Vagina (tissue), 2 donors: ENCODE measurements around the gene VIPR2. TPM values are rescaled to one million over a fixed set of nuclear protein-coding genes. Genes with fewer than 3 reads are reported as not detected.

ENCODE experiments used
- DNase-seq, 2 donors: peaks; one replicate each; pipeline ENCODE4 v3.0.0-alpha.2; 2017; ENCODE audit errors: extremely low spot score in 2 of 2
- H3K27ac ChIP-seq: fragments of 200-600 bp; sonication (generic); one replicate; pipeline ENCODE4 v1.5.1; 2019
- H3K27me3 ChIP-seq: fragments of 200-600 bp; sonication (generic); one replicate; pipeline ENCODE4 v1.5.1; 2019
- H3K36me3 ChIP-seq, 2 donors: fragments of 200-600 bp; sonication (generic); one replicate each; pipeline ENCODE4 v1.5.1; 2017 to 2019
- H3K4me1 ChIP-seq: fragments of 200-600 bp; sonication (generic); one replicate; pipeline ENCODE4 v1.5.1; 2019
- H3K4me3 ChIP-seq, 2 donors: fragments of 200-600 bp; sonication (generic); 1 replicate in 1 of 2; 2 replicates in 1 of 2; pipeline ENCODE4 v1.5.1; 2016 to 2019
- H3K9me3 ChIP-seq: fragments of 200-600 bp; sonication (generic); one replicate; pipeline ENCODE4 v1.5.1; 2019
- CTCF ChIP-seq, 3 experiments: fragments of 450-650 bp in 2 of 3; fragments of 200-600 bp in 1 of 3; sonication (generic) in 1 of 3; IDR thresholded peaks; one replicate each; pipeline ENCODE4 v1.5.1; 2017 to 2019; ENCODE audit warnings: antibody characterized with exemption in 3 of 3, mild to moderate bottlenecking in 2 of 3, moderate library complexity in 2 of 3
- POLR2A ChIP-seq, 2 donors: fragments of 450-650 bp; IDR thresholded peaks; one replicate each; pipeline ENCODE4 v1.6.1; 2017; ENCODE audit warnings: antibody characterized with exemption in 2 of 2, mild to moderate bottlenecking in 2 of 2, moderate library complexity in 2 of 2
- POLR2AphosphoS5 ChIP-seq, 2 donors: sonication (generic); formaldehyde crosslinking; IDR thresholded peaks; one replicate each; pipeline ENCODE4 v1.9.0; 2017; ENCODE audit warnings: antibody characterized with exemption in 2 of 2, mild to moderate bottlenecking in 2 of 2, low read depth in 1 of 2; ENCODE audit not compliant: insufficient read depth in 1 of 2
- intact Hi-C: fragments of 100-400 bp; cut with DNase I; formaldehyde crosslinking; loops from one replicate; pipeline ENCODE4 v1.15.1; 2023
- total RNA-seq: library from RNA; depleted of rRNA; stranded (reverse); fragments of >200 nt; gene quantifications from one replicate; pipeline ENCODE4 v1.2.3, GENCODE V29; 2016

The VIPR2 gene
- total RNA-seq, 1 donor from 2014 or later, result 11.3 TPM

DNA sequence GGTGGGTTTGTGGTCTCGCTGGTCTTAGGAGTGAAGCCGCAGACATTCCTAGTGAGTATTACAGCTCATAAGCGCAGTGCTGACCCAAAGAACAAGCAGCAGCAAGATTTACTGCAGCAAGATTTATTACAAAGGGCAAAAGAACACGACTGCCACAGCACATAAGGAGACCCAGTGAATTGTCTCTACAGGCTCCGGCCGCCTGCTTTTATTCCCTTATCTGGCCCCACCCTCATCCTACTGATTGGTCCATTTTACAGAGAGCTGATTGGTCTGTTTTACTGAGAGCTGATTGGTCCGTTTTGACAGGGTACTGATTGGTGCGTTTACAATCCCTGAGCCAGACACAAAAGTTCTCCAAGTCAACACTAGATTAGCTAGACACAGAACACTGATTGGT lies 82.1 kb downstream of the VIPR2 start:
- Histone ChIP-seq H3K4me1 (peaks cover 1% of the 10 kb centered on the region), H3K4me3 (no peak overlapping the region), H3K9me3 (no peaks in the 10 kb centered on the region), H3K27me3 (no peaks in the 10 kb centered on the region), H3K36me3 (no peaks in the 10 kb centered on the region), H3K27ac (no peak overlapping the region)
- intact Hi-C loops, result no loop called here
- TF ChIP-seq CTCF (IDR thresholded peaks at IDR 0.05), result no peak
- TF ChIP-seq POLR2AphosphoS5 (IDR thresholded peaks at IDR 0.05; ENCODE audit: insufficient read depth in 1 of 2, low read depth in 1 of 2), result no peak
- no peak for TF ChIP-seq POLR2A (IDR thresholded peaks at IDR 0.05)
- DNase-seq, result no peak

GRCh38 chr7:159061674-159062212 lies 82.9 kb downstream of the VIPR2 start:
- TF ChIP-seq POLR2AphosphoS5 (IDR thresholded peaks at IDR 0.05; ENCODE audit: insufficient read depth in 1 of 2, low read depth in 1 of 2) (no peak), CTCF (IDR thresholded peaks at IDR 0.05) (no peak), POLR2A (IDR thresholded peaks at IDR 0.05) (no peak)
- Histone ChIP-seq H3K27me3 (no peaks in the 10 kb centered on the region), H3K27ac (no peak overlapping the region), H3K9me3 (no peaks in the 10 kb centered on the region), H3K4me1 (no peaks in the 10 kb centered on the region), H3K4me3 (no peak overlapping the region), H3K36me3 (no peaks in the 10 kb centered on the region)
- intact Hi-C loops, result no loop called here
- DNase-seq, result peak in 1 of 2 donors; percentile 71

DNA sequence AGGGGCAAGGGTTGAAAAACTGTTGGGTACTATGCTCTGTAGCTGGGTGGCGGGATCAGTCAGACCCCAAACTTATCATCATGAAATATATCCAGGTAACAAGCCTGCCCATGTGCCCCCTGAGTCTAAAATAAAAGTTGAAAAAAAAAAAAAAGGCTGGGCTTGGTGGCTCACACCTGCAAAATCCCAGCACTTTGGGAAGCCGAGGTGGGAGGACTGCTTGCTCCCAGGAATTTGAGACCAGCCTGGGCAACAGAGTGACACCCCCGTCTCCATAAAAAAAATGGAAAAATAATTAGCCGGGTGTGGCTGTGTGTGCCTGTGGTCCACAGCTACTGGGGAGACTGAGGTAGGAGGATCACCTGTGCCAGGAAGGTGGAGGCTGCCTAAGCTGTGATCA lies 83.5 kb downstream of the VIPR2 start:
- Histone ChIP-seq H3K4me1 (no peaks in the 10 kb centered on the region), H3K27ac (no peak overlapping the region), H3K36me3 (no peaks in the 10 kb centered on the region), H3K4me3 (no peak overlapping the region), H3K27me3 (no peaks in the 10 kb centered on the region), H3K9me3 (no peaks in the 10 kb centered on the region)
- intact Hi-C loops, result no loop called here
- TF ChIP-seq POLR2AphosphoS5 (IDR thresholded peaks at IDR 0.05; ENCODE audit: insufficient read depth in 1 of 2, low read depth in 1 of 2) (no peak), POLR2A (IDR thresholded peaks at IDR 0.05) (no peak), CTCF (IDR thresholded peaks at IDR 0.05) (no peak)
- peak; percentile 47 to 88 for DNase-seq

GRCh38 chr7:159060440-159060839 lies 84.2 kb downstream of the VIPR2 start:
- H3K36me3 ChIP-seq, result no peaks in the 10 kb centered on the region
- intact Hi-C loops, result no loop called here
- no peaks in the 10 kb centered on the region for H3K9me3 ChIP-seq
- TF ChIP-seq POLR2AphosphoS5 (IDR thresholded peaks at IDR 0.05; ENCODE audit: insufficient read depth in 1 of 2, low read depth in 1 of 2) (no peak), POLR2A (IDR thresholded peaks at IDR 0.05) (no peak), CTCF (IDR thresholded peaks at IDR 0.05) (no peak)
- H3K27me3 ChIP-seq, result no peaks in the 10 kb centered on the region
- no peak for DNase-seq
- no peaks in the 10 kb centered on the region for H3K4me1 ChIP-seq
- H3K4me3 ChIP-seq, result no peak overlapping the region
- no peak overlapping the region for H3K27ac ChIP-seq

- intact Hi-C loops, result no loop called here
- TF ChIP-seq POLR2AphosphoS5 (IDR thresholded peaks at IDR 0.05; ENCODE audit: insufficient read depth in 1 of 2, low read depth in 1 of 2) (no peak), POLR2A (IDR thresholded peaks at IDR 0.05) (no peak), CTCF (IDR thresholded peaks at IDR 0.05) (no peak)
- no peaks in the 10 kb centered on the region for H3K9me3 ChIP-seq
- no peak overlapping the region for H3K4me3 ChIP-seq
- DNase-seq, result no peak
- H3K36me3 ChIP-seq, result no peaks in the 10 kb centered on the region
- H3K4me1 ChIP-seq, result no peaks in the 10 kb centered on the region
- H3K27ac ChIP-seq, result no peak overlapping the region
- H3K27me3 ChIP-seq, result no peaks in the 10 kb centered on the region
Measured at GRCh38 chr7:159059629-159060028, 85.0 kb downstream of the VIPR2 start.
